Left ventricle myocardium superior (tissue), 1 donor: Measurements from ENCODE around the gene ZNF407. TPM values are rescaled to one million over a fixed set of nuclear protein-coding genes. Genes with fewer than 3 reads are reported as not detected.

Source experiments
- ATAC-seq: fragments of 200-7000 bp; cut with Tn5 transposase; one replicate; pipeline ENCODE4 v1.9.1; 2020; ENCODE audit warnings: mild to moderate bottlenecking, moderate library complexity
- DNase-seq: peaks from one replicate; pipeline ENCODE4 v3.0.0-alpha.2; 2020
- intact Hi-C: fragments of 100-400 bp; cut with micrococcal nuclease; formaldehyde crosslinking; loops from one replicate; pipeline ENCODE4 v1.11.0; 2022
- total RNA-seq: library from RNA; stranded (reverse); fragmentation: NEBNext Ultra II Directional; extraction: Animal tissue kit (Norgen Biotek cat#: 25700); gene quantifications from one replicate; pipeline ENCODE4 v1.2.1, GENCODE V29; 2021
- donor health status: DM: no; HTN: yes; CAD: no; lungs with severe emphysema.

ZNF407 gene
- total RNA-seq, 1 donor from 2014 or later: 12.0 TPM

DNA sequence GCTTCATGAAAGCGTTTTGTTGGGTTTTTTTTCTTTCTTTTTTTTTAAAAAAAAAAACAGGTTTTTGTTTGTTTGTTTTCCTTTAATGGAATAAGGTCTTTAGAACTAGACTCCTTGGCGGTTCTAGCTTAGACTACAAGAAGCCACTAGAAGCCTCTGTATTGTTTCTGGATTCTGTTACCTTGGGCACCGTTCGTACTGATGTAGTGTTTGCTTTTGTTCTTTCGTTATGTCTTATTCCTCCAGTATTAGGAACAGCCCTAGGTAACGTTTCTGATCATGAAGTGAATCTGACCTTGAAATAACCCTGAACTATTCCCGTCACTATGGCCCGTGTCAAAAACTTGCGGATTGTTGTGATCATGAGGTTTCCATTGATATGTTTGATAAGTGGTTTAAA lies 446.6 kb downstream of the ZNF407 start:
- DNase-seq: no peak
- intact Hi-C loops: no loop called here
- no peak for ATAC-seq

DNA sequence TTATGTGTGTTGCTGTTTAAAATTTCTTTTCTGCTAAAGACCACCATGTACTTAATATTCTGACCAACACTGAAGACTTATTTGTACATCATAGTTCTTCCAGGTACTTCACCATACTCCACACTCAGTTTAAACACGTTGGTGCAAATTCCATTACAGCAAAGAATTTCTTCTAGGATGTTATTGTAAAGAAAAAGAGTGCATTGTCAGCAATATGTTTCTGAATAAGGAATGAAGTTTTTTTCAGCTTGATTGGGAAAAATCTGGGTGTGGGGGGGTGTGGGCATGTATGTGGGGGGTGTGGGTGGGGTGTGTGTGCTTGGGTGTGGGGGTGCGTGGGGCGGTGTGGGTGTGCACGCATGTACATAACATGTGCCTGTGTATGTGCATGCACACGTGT lies 447.1 kb downstream of the ZNF407 start:
- ATAC-seq (no peak), DNase-seq (no peak)
- intact Hi-C loops: loop anchor here (5.0 kb wide), 1 partner anchor 242 kb away; no protein-coding TSS in a partner anchor

DNA sequence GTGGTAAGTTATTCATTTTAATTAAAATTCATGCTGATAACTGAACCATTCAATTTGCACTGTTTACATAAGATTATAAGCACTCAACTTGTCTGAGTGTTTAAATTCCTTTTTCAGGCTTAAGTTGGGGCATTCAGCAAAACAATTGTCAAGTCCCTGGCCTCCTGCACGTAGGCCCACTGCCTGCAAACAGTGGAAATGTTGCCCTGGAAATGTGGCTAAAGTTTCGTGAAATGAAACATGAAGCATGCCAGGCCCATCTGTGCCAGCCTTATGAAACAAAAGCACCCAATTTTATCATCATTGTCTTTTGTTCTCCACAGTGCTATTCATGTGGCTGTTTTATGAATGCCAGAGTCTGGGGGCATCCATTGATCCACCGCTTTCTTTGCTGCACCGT lies 447.6 kb downstream of the ZNF407 start:
- no peak for ATAC-seq
- intact Hi-C loops: loop anchor here (5.0 kb wide), 1 partner anchor 243 kb away; no protein-coding TSS in a partner anchor
- DNase-seq: no peak

DNA sequence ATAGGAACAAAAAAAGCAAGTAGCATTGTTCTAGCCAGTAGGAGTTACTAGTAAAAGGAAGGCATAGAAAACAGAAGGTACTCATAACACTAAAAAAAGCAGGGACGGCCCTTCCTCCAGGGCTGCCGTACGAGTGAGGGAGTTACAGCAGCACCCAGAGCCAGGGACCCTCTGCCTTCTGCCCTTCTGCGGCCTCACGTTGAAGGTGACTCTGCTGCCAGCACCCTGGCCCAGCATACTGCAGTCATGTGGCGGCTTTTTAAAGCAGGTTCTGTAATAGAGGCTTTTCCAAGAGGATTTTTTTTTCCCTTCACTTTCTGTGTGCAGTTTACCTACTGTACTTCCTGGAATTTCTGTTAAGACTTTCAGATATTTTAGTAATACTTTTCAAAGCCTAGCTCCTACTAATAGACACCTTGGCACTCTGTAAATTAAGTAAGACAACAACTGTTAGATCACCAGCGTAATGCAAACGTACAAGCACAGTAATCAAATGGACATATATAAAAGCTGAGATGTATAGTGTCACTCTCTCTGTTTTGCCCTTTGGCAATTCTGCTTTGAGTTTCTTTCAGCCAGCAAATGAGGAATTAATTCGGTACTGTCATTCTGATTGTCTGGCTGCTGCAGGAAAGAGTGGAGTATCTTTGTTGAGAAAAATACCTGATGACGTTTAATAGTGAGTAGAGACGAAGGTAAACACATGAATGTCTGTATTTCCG lies 449.7 kb downstream of the ZNF407 start:
- DNase-seq (peak; percentile 56), ATAC-seq (peak; percentile 77)
- intact Hi-C loops: loop anchor here (5.0 kb wide), 1 partner anchor 245 kb away; no protein-coding TSS in a partner anchor

DNA sequence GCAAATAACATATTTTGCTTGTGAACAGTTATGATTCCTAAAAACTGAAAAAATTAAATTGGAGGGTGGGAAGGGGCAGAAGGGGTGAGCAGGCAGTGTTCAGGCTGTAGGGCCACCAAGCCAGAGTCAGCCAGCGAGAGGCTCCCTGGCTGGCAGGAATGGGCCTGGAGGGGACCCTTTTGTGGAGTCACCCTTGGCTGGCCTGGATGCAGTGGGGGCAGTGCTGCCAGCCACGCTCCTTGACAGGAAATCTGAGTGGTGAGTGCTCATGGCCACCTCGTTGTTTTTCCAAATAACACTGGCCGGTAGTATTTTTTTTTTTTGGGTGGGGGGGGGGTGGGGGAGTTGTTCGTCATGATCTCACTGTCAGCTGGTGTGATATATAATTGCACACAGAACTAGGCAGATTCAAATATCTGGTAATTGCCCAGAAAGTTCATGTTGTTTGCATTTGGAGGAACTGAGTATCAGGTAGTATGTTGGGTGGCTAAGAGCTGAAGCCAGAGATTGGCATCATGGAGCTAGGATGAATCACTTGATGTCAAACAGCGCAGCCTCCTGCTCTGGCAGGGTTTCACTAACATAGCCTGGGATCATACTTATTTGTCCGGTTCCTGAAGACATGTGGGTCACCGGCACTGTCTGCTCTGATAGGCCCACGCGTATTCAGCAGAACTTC lies 451.2 kb downstream of the ZNF407 start:
- DNase-seq (no peak), ATAC-seq (no peak)
- intact Hi-C loops: loop anchor here (5.0 kb wide), 1 partner anchor 247 kb away; no protein-coding TSS in a partner anchor

DNA sequence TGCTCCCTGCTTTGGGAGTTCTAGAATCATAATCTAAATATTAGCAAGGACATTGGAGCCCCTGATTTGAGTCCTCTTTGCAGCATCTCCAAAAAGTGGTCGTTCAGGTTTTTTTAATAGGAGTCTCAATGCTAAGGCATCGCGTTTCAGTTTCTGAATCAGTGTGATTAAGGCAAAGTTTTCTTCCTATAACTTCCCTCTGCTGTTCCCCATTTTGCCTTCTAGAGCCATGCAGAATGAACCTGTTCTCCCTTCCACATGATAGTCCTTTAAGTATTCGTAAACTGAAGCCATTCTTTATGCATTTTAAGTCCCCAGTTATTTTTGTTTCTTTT lies 451.8 kb downstream of the ZNF407 start:
- intact Hi-C loops: loop anchor here (5.0 kb wide), 1 partner anchor 247 kb away; no protein-coding TSS in a partner anchor
- DNase-seq (no peak), ATAC-seq (no peak)

DNA sequence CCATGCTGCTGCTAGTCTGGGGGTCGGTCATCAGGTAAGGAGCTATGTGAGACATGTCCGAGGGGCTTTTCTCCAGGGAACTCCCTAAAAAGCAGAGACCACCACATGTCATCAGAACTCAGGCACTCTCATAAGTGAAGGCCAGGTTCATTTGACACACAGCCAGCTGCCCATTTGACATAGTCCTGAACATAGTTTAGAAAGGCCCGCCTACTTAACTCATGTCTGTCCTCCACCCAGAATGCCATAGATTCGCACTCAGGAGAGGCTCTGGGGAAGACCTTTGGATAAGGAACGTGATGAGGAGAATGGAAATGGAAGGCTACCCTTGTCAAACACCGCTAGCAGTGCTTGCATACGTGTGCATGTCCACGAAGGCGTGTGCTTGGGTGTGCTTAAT lies 454.1 kb downstream of the ZNF407 start:
- intact Hi-C loops: no loop called here
- peak; percentile 6 for ATAC-seq
- DNase-seq: no peak

DNA sequence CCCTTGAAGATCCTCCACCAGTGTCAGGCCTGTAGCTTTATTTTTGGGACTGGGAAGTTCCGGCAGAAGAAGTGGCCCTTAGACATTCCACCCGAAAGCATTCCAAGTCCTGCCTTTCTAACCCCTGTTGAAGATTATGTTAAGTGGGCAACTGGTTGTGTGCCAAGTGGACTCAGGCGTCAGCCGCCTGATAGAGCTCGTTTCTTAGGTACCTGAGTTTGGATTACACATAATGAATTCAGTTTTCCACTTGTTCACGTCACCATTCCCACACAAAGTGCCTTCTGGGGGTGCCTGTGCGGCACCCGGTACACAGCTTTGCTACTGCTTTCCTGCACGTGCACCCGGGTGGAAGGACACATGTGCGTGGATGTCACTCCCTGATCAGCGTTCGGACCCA lies 454.8 kb downstream of the ZNF407 start:
- peak; percentile 70 for ATAC-seq
- DNase-seq: peak; percentile 45
- intact Hi-C loops: no loop called here

DNA sequence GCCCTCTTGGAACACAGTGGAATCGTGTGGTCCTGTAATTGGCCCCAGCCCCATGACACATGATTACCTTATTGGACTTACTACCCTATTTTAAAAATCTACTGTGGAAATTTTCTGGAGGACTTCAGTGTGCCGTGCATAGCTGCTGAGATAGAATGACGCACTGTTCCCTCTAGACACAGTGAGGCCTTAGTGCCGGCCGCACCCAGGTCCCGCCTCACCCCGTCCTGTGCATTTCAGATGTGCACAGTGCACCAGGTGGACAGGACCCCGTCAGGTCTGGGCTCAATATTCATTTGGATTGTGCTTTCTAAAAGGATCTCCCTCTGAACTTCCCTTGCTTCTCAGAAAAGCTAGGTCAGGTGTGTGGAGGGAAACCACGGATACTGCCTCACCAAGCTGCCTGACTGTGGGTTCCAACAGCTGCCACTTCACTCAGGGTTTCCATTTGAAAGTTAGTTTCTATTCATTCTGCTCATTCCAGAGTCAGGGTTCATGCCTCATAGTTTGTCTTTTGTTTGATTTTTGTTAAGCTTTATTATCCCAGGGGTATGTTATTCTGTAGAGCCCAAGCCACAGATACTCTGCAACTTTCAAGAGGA lies 455.5 kb downstream of the ZNF407 start:
- DNase-seq (no peak), ATAC-seq (peak; percentile 56)
- intact Hi-C loops: no loop called here

DNA sequence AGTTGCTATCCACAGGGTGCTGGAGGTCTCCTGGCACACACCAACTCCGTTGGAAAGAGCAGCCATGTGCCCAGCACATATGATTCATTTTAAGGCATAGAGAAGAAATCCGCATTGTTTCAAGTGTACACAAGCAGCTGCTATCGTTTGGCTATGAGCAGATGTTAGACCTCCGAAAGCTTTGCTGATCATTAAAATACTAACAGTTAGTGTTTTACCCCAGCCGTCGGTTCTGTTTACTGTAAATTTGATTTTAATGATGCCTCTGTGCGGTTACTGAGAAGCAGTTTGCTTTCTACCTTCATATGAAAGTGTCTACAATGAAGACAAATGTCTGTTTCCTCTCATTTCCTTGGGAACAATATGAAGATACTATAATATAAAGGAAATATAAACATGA lies 456.4 kb downstream of the ZNF407 start:
- intact Hi-C loops: no loop called here
- DNase-seq (no peak), ATAC-seq (no peak)

DNA sequence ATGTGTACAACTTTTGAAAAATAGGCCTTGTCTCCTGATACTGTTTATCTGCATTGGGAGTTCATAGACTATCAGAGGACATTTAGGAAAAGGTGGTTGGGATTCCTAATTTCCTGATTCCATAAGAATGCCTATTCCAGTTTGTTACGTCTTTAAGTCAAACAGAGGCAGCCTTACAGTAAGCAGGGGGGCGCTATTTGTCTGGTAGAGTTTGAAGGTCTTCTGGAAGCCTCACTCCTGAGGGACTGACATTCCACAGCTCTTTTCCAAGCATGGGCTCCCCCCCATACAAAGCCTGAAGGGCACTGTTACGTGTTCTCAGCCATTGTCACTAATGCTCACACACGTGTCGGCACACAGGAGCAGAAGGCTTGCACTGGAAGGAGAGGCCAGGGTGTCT lies 456.9 kb downstream of the ZNF407 start:
- no peak for ATAC-seq
- intact Hi-C loops: no loop called here
- DNase-seq: no peak

DNA sequence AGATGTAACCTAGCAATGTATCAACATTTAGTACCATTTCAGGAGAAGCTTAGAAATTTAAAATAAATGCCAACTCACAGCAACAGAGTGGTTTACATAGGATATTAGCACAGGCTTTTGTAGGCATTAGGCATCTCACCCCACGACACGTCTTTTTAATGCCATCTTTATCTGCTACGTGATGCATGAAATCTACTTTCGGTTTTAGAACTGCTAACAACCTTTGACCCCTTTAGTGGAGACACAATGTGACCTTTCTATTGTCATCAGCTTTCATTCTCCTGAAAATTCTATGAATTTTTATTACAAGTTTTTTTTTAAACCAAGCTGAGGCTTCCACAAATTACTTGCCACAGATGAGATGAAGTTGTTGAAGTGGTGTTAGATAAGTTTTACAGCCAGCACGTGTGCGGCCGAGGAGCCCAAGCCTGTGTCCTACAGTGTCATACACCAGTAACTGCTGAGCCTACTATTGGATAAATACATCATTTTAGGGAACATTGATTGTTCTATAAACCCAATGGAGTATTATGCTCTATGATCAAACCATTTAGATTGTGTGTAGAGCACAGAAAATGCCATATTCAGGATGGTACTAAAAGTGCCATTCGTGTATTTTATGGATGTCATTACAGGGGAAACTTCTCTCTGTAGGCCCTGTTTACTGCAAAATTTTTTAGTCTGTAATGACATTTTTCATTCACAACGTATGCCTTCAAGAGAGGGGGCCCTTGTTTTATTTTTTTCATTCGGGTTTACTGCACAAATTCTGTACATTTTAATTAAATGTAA lies 459.7 kb downstream of the ZNF407 start:
- no peak for DNase-seq
- ATAC-seq: peak; percentile 53
- intact Hi-C loops: no loop called here

DNA sequence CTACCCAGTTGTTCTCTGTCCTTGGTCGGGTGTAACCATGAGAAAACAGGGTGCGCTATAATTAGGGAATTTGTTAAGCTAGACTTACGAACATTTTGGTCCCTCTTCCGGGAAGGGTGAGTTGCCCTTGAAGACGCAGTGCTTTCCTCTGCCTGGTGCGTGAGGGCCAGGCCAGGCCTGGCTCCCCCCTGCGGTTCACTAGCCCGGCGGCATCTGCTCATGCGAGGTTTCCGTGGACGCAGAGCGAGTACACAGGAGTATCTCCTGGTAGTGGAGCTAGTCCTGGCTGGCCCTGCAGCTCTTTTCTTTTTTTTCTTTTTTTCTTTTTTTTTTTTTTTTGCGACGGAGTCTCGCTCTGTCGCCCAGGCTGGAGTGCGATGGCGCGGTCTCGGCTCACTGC lies 462.5 kb downstream of the ZNF407 start:
- no peak for ATAC-seq
- intact Hi-C loops: no loop called here
- no peak for DNase-seq

DNA sequence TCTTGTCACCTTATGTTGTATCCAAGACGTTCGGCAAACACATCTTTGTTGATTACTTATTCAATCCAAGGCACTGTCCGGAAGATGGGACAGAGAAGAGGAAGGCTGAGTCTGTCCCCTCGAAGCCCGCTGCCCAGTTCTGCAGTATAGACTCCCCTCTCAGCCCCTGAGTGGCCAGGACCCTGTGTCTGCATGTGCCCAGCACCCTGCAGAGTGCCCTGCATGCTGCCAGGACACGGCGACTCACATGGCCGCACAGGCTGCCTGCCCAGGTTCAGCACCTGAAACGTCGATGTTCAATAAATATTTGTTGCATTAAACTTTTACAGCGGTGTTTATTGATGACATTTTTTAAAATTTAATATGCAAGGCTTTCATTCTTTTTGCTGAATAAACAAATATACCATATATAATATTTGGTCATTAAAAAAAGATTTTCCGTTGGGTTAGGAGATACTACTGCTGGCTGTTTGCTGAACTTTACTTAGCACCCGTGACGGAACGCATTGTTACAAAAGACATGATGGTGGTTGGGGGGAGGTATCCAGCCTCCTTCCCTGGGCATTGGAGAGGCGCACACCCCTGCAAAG lies 464.7 kb downstream of the ZNF407 start:
- no peak for ATAC-seq
- intact Hi-C loops: no loop called here
- DNase-seq: no peak

DNA sequence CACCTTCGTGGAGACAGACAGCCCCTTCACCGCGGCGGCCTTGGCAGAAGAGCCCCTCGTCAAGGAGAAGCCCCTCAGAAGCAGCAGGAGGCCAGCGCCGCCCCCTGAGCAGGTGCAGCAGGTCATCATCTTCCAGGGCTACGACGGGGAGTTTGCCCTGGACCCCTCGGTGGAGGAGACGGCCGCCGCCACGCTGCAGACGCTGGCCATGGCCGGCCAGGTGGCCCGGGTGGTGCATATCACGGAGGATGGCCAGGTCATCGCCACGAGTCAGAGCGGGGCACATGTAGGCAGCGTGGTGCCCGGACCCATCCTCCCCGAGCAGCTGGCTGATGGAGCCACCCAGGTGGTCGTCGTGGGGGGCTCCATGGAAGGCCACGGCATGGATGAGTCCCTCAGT lies 465.5 kb downstream of the ZNF407 start:
- ATAC-seq: no peak
- no peak for DNase-seq
- intact Hi-C loops: no loop called here

DNA sequence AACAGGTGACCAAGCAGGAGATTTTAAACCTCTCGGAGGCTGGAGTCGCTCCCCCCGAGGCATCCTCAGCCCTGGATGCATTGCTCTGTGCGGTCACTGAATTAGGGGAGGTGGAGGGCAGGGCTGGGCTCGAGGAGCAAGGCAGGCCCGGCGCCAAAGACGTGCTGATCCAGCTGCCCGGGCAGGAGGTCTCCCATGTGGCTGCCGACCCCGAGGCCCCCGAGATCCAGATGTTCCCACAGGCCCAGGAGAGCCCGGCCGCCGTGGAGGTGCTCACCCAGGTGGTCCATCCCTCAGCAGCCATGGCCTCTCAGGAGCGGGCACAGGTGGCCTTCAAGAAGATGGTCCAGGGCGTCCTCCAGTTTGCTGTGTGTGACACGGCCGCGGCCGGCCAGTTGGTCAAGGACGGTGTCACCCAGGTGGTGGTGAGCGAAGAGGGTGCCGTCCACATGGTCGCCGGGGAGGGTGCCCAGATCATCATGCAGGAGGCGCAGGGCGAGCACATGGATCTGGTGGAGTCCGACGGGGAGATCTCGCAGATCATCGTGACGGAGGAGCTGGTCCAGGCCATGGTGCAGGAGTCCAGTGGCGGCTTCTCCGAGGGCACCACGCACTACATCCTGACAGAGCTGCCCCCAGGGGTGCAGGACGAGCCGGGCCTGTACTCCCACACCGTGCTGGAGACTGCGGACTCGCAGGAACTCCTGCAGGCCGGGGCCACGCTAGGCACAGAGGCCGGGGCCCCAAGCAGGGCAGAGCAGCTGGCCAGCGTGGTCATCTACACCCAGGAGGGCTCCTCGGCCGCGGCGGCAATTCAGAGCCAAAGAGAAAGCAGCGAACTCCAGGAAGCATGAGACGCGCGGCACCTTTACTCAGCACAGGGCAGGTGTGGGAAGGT lies 466.2 kb downstream of the ZNF407 start:
- DNase-seq (no peak), ATAC-seq (no peak)
- intact Hi-C loops: no loop called here

DNA sequence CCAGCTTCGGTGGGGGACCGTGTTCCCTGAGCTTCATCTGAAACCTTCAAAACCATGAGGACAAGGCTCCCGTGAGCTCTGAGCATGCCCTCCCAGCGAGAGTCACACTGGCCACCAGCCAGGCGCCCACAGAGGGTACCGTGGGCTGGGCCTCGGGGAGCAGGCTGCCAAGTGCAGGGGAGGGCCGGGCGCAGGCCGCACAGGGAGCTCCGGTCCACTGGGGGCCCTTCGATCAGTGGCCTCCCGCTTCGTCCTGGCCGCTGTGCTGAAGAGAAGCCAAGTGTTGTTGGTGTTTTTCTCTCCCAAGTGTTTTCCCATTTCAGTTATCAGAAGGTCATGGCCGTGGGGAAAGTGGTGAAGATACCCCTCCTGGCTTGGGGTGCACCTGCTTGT lies 466.8 kb downstream of the ZNF407 start:
- no peak for ATAC-seq
- DNase-seq: no peak
- intact Hi-C loops: no loop called here

DNA sequence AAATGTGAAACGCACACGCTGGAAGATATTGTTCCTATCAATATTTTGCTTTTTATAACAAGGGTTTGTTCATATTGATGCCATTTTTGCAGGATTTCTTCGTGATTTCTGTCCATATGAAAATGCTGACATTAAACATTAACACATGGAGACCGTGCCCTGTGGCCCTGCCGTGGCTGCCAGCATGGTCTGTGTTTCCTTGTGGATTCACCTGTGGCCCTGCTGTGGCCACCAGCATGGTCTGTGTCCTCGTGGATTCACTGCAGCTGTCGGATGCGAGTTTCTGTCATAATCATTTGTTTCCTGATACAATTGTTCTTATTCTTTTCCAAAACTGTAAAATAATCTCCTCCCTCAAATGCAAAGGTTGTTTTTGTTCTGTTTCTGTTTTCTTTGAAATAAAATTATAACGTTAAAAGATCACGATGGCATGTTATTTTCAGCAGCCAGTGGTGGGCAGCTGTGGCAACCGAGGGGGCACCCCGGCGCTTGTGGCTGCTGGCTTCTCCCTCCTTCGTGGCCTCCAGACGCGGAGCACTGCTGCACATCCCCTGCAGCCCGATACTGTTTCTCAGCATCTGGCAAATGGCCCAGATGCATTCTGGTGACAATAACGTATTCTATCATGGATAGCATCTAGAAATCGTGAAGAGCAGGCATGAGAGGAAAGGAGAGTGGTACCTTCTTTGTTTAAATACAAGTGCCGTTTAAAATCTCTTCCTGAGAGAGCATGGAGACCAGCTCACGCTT lies 467.8 kb downstream of the ZNF407 start:
- DNase-seq: no peak
- intact Hi-C loops: no loop called here

More for the DNA sequence above, 467.8 kb downstream of the ZNF407 start:
- no peak for ATAC-seq
